Endometrium (tissue), 2 donors: ENCODE results near the gene GNMT.
"Not testable (repeated sequence)": the region's sequence is repeated elsewhere in the genome, so short reads cannot be mapped to it uniquely, and the experiment has no call there.

Experiments
- FAIRE-seq: peaks from 2 replicates; lab custom pipeline; 2012; peaks lifted over from hg19 to GRCh38; lab: Jason Lieb, UNC
- donor health status: control.
- donor health status: control.

GNMT gene

GRCh38 chr6:42978487-42978838, 17.9 kb downstream of the GNMT start:
- FAIRE-seq, result no peak

GRCh38 chr6:42978839-42979522, 18.4 kb downstream of the GNMT start, which contains the start of gene PEX6:
Gene PEX6 (minus strand): TSS chr6:42979181. CDS start chr6:42979150, 31 bp downstream.
- no peak for FAIRE-seq

DNA sequence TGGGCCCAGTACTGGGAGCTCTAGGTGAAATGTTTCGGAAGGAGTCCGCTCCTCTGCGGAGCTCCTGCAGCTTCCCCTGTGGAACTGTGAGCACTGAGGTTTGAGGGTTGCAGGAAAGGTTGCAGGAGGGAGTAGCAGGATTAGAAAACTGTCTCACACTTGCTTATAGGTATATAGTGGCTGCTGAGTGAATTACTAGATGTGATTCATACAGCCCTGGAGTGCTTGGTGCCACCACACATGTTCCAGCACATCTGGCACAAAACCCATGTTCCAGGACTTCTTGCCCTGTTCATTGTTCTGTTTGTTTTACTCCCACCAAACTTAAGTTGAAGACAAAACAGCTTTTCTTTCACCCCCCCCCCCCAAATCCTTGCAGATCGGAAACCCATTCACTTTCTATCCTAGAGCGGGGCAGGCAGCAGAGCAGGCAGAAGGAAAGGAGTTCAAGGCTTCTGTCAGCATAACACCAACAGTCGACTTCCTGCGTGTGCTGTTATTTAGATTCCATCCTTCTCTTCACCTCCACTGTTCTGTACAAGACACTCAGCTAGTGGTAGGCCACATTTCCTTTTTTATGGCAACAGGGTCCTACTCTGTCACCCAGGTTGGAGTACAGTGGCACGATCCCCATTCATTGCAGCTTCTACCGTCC, 19.1 kb downstream of the GNMT start:
- FAIRE-seq, result no peak

GRCh38 chr6:42981836-42982235, 21.3 kb downstream of the GNMT start:
- no peak for FAIRE-seq

- FAIRE-seq, result peak; percentile 94
Observed at GRCh38 chr6:42984001-42984923, 23.7 kb downstream of the GNMT start, which contains the start of gene PPP2R5D. Gene PPP2R5D (plus strand): TSS chr6:42984570. CDS start chr6:42984678, 108 bp downstream.

DNA sequence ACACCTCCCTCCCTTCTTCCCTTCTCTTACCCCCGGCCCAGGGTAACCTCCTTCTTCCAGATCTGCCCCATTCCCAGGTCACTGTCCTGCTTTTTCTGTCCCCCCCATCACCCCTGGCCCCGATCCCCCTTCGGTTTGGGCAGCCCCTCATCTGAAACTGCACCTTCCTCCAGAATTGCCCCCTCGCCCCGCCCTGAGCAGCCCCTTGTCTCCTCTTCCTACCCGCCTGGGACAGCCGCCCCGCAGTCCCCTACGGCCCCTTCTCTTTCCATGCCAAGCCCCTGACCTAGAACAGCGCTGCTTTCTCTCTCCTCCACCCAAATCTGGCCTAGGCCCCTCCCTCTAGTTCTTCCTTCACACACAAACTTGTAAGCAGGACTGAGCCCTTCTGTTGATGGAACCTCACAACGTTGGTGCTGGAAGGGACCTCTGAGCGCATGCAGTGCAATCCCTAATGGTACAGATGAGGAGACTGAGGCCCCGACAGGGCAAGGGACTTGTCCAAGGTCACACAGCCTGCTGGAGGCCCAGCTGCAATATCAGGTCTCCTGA, 24.4 kb downstream of the GNMT start:
- no peak for FAIRE-seq

GRCh38 chr6:42987533-42988451, 27.2 kb downstream of the GNMT start:
- FAIRE-seq, result no peak

DNA sequence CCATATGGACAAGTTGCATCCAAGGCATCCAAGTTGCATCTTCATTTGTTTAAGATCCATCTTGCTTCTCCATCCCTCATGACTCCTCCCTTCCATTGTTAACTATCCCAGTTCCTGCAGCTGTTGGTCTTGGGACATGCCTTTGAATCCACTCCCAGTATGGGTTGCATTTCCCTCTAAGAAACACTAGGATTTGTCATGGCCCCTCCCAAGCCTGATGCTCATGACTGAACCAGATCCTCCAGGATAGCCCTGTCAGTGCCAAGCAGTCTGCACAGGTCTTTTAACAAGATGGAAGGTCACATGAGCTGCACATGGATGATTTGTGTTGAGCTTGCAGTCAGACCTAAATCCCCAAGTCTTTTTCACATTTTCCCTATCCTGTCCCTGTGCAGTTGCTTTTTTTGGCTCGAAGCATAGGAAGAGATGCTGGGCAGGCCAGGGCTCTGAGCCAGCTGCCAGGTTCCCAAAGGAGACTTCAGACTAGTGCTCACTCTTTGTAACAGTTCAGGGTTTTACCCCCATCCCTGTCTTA, 28.0 kb downstream of the GNMT start:
- FAIRE-seq, result no peak

- FAIRE-seq, result no peak
Observed at GRCh38 chr6:42989923-42990322, 29.4 kb downstream of the GNMT start.

- FAIRE-seq, result no peak
Observed at GRCh38 chr6:42993445-42993844, 32.9 kb downstream of the GNMT start.

GRCh38 chr6:42996513-42996912, 36.0 kb downstream of the GNMT start:
- FAIRE-seq, result no peak

DNA sequence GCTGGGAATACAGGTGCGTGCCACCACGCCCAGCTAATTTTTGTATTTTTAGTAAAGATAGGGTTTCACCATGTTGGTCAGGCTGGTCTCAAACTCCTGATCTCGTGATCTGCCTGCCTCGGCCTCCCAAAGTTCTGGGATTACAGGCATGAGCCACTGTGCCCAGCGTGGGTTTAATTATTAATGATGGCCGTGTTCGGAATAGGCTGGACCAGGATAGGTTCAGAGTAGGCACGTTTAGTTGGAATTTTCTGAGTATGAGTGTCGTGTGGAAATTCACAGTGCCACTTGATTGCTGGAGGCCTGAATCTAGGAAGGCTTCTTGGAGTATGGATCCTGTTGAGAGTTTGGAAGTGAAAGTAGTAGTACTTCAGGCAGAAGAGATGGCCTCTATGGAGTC, 37.7 kb downstream of the GNMT start:
- not testable (repeated sequence) for FAIRE-seq

DNA sequence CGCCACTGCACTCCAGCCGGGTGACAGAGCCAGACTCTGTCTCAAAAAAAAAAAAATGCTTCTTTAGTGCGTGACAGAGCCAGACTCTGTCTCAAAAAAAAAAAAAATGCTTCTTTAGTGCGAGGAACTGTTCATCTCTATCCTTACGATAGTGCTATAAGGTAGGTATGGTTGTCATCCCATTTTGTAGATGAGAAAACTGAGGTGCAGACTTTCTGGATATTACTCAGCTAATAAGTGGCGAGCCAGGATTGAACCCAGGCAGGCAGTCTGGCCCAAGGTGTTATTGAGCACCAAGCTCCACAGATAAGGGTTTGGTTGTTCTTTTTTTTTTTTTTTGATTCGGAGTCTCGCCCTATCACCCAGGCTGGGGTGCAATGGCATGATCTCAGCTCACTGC, 41.3 kb downstream of the GNMT start:
- FAIRE-seq, result no peak

DNA sequence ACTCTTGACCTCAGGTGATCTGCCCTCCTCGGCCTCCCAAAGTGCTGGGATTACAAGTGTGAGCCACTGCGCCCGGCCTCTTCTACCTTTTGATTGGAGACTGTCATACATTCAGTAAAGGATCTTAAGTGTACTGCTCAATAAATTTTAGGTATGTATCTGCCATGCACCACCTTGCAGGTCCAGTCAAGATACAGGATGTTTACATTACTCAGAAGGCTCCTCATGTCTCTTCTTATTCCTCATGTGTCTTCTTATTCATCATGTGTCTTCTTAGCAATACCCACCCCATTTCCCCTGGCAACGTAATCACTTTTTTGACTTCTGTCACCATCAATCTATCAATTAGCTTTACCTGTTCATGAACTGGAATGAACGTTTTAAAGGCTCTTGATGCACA, 45.3 kb downstream of the GNMT start:
- FAIRE-seq, result no peak

GRCh38 chr6:43006251-43006650, 45.7 kb downstream of the GNMT start:
- FAIRE-seq, result no peak

GRCh38 chr6:43007126-43007525, 46.6 kb downstream of the GNMT start:
- no peak for FAIRE-seq

GRCh38 chr6:43009124-43009523, 48.6 kb downstream of the GNMT start:
- no peak for FAIRE-seq

GRCh38 chr6:43011207-43011606, 50.7 kb downstream of the GNMT start:
- no peak for FAIRE-seq

GRCh38 chr6:43012364-43012763, 51.8 kb downstream of the GNMT start:
- no peak for FAIRE-seq

- no peak for FAIRE-seq
Observed at GRCh38 chr6:43013097-43013842, 52.7 kb downstream of the GNMT start.
